T-helper 22 cell (primary cell): ENCODE results near the gene WNT3A.

Experiments
- DNase-seq: peaks from one replicate; pipeline ENCODE4 v3.0.0-alpha.2; 2020; ENCODE audit warnings: low read depth

WNT3A gene

DNA sequence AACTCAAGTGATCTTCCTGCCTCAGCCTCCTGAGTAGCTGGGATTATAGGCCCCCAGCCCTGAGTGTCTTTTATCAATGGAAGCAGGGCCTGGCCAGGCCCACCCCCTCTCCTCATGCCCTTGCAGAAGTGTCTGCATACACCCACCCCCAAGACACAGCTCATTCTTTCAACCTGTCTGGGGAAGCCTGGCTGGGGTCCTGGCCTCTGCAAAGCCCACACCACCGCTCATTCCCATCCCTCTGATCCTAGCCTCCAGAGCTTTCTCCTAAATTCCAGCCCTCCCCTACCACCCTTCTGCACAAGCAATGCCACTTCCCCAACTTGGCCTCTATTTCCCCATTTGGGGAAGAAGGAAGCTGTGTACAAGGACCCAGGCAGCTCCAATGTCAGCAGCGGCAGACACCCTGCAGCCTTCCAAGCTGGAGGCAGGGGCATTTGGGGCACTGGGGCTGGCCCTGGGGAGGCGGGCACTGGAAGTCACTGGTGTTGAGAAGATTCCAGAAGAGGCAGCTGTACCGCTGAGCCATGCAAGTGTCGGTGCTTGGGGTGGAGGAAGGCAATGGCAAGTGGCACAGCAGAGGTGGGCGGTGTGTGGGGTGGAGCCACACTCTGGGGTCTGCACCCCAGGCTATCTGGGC, 42.0 kb downstream of the WNT3A start:
- DNase-seq = no peak

DNA sequence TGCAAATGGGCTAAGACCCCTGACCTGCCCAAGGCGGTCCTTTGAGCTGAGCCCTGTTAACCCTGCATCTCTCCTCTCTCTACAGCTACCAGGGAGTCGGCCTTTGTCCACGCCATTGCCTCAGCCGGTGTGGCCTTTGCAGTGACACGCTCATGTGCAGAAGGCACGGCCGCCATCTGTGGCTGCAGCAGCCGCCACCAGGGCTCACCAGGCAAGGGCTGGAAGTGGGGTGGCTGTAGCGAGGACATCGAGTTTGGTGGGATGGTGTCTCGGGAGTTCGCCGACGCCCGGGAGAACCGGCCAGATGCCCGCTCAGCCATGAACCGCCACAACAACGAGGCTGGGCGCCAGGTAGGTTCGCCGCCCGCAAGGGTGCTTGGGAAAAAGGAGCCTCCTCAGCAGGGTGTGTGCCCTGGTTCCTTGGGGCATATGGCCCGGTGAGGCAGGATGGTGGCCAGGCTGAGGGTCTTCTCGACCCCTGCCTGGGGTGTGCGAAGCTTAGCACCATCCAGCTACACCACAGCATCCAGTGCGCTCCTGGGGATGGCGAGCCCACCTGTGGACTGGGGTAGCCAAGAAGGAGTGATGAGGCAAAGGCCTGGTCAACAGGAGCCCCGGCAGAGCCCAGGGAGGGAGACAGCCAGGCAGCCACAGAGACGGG, 43.9 kb downstream of the WNT3A start:
- DNase-seq = no peak

DNA sequence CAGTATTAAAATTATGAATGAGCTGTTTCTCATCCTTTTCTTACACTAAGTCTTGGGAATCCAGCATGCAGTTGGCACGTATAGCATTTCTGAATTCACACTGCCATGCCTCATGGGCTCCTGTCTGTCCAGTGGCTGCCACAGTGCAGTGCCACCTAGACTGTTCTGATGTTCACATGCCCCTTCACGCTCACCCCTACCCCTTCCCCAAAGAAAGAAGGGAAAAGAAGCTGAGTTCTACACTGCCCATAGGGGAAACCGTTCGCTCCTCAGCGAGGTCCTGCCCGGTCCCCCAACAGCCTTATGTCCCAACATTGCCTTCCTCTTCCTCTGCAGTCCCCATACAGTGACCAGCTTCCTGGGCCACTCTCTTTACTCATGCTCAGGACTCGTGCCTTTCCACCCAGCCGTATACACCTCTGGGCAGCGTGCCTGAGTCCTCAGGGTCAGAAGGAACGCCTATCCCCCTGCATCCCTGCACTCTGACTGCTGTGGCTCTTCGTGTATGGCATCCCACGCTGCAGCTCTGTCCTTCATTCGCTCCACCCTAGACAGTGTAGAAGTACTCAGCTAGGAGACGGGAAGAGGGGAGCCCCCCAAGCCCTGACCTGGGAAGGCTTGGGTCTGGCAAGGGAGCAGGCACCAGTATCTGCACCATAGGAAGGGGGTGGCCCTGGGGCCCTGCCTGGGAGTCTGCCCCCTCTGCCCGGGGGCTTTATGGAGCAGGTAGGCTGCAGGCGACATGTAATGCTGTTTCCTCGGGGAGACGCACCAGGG, 51.6 kb downstream of the WNT3A start:
- no peak for DNase-seq

DNA sequence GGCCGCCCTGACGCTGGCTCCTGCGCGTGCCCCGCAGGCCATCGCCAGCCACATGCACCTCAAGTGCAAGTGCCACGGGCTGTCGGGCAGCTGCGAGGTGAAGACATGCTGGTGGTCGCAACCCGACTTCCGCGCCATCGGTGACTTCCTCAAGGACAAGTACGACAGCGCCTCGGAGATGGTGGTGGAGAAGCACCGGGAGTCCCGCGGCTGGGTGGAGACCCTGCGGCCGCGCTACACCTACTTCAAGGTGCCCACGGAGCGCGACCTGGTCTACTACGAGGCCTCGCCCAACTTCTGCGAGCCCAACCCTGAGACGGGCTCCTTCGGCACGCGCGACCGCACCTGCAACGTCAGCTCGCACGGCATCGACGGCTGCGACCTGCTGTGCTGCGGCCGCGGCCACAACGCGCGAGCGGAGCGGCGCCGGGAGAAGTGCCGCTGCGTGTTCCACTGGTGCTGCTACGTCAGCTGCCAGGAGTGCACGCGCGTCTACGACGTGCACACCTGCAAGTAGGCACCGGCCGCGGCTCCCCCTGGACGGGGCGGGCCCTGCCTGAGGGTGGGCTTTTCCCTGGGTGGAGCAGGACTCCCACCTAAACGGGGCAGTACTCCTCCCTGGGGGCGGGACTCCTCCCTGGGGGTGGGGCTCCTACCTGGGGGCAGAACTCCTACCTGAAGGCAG, 52.3 kb downstream of the WNT3A start:
- DNase-seq = peak; percentile 71

DNA sequence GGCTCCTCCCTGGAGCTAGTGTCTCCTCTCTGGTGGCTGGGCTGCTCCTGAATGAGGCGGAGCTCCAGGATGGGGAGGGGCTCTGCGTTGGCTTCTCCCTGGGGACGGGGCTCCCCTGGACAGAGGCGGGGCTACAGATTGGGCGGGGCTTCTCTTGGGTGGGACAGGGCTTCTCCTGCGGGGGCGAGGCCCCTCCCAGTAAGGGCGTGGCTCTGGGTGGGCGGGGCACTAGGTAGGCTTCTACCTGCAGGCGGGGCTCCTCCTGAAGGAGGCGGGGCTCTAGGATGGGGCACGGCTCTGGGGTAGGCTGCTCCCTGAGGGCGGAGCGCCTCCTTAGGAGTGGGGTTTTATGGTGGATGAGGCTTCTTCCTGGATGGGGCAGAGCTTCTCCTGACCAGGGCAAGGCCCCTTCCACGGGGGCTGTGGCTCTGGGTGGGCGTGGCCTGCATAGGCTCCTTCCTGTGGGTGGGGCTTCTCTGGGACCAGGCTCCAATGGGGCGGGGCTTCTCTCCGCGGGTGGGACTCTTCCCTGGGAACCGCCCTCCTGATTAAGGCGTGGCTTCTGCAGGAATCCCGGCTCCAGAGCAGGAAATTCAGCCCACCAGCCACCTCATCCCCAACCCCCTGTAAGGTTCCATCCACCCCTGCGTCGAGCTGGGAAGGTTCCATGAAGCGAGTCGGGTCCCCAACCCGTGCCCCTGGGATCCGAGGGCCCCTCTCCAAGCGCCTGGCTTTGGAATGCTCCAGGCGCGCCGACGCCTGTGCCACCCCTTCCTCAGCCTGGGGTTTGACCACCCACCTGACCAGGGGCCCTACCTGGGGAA, 53.0 kb downstream of the WNT3A start:
- DNase-seq = peak; percentile 71

DNA sequence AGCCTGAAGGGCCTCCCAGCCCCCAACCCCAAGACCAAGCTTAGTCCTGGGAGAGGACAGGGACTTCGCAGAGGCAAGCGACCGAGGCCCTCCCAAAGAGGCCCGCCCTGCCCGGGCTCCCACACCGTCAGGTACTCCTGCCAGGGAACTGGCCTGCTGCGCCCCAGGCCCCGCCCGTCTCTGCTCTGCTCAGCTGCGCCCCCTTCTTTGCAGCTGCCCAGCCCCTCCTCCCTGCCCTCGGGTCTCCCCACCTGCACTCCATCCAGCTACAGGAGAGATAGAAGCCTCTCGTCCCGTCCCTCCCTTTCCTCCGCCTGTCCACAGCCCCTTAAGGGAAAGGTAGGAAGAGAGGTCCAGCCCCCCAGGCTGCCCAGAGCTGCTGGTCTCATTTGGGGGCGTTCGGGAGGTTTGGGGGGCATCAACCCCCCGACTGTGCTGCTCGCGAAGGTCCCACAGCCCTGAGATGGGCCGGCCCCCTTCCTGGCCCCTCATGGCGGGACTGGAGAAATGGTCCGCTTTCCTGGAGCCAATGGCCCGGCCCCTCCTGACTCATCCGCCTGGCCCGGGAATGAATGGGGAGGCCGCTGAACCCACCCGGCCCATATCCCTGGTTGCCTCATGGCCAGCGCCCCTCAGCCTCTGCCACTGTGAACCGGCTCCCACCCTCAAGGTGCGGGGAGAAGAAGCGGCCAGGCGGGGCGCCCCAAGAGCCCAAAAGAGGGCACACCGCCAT, 53.8 kb downstream of the WNT3A start:
- DNase-seq = no peak

DNA sequence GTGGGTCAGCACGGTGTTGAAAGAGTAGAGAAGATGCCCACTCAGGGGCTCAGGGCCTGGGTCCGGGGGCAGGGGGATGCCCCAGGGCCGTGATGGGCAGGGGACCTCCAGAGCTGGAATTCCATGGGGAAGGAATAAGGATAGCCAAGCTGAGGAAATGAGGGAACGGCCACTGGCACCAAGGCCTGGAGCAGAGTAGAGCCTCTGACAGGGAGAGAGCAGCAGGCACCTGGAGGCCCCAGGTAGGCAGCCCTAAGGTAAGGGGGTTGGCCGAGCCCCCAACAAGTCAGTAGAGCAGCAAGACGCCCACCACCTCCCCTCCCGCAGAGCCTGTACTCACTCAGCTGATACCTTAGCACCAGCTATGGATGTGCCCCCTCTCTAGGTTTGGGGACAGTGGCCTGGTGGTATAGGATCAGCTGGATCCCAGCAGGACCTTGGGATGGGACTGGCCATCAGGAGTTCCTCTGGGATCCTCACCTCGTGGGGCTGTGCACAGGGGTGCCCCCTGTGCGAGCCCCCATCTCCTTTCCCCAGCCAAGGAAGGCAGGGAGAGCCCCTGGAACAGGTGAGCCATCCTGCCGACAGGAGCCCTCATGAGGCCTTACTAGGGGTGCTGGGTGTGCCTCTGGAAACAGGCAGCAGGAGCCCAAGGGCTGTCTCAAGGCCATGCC, 54.8 kb downstream of the WNT3A start:
- no peak for DNase-seq

DNA sequence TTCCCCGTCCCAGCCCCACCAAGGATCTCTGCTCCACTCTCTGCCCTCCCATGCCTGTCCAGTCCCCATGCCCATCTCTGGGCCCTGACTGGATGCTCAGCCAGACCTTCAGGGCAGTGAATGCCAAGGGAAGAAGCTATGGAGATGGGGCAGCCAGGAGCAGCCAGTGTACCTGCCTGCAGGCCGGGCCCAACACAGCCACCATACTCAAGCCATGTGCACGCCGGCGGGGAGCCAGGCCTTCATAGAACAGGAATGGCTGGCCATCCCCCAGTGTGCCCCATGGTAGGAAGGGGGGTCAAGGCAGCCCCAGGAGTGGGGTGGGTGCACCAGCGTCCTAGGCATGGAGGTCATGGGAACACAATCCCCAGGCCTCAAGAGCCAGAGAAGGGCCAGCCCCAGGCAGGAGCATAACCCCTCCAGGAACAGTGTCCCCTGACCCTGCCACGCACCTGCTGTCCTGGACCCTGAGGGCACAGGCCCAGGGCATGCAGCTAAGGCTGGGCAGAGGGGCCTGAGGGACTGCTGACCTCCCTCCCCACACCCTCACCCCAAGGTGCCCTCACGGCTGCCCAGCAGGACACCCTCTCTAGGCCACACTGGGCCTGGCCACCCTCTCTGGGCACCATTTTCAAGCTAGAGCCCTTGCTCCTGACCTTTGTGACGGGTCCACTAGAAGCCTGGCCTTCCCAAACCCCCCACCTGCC, 55.4 kb downstream of the WNT3A start:
- DNase-seq = no peak

DNA sequence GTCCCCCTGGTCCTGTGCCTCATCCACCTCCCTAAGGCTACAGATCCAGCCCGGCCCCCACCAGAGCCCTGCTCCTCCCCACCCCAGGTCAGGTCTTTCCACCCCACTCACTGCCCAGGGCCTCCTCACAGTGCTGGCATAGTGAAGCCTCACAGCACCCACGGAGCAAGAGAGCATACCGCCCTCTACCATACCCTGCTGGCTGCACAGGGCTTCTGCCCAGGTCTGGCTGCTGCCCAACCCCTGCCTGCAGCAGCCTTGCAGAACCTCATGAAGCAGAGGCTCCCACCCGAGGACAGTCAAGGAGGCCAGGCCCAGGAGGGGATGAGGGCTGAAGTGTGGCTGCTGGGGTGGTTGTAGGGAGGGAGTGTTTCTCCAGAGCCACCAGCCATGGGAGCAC, 56.0 kb downstream of the WNT3A start:
- DNase-seq = no peak

DNA sequence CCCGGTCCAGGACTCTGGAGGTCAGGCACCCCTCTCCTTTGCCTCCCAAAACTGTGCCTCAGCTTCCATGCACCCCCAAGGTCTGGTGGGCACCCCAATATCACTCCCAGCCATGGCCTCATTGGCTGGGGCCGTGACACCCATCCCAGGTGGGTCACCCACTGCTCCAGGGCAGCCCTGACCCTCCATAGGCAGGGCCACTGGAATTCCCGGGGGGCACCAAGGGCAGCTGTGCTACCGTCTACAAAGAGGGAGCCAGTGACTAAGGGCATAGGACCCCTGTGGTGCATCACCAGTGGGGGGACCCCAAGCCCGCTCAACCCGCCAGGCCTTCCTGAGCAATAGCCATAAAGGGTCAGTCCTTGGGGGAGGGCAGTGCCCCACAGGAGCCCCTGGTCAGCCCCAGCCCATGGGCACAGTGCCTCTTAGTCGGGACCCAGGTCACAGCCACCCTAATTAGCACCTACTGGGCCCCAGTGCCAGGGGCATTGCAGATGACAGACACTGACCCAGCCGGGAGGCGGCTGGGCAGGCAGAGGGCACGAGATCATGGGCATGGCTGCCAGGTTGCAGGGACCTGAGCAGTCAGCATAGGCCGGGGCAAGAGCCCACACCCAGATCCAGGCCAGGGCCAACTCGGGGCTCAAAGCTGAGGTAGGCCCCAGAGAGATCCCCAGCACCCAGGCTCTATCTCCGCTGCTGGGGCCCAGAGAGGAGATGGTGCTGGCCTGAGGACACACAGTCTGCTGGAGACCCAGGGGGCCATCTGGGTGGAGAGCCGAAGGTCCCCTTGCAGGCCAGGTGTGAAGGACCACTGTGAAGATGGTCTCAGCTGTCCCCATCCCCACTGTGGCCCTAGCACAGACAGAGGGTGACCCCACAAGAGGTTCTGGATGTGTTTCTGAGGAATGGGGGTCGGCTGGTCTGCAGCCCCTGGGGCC, 56.7 kb downstream of the WNT3A start:
- no peak for DNase-seq

DNA sequence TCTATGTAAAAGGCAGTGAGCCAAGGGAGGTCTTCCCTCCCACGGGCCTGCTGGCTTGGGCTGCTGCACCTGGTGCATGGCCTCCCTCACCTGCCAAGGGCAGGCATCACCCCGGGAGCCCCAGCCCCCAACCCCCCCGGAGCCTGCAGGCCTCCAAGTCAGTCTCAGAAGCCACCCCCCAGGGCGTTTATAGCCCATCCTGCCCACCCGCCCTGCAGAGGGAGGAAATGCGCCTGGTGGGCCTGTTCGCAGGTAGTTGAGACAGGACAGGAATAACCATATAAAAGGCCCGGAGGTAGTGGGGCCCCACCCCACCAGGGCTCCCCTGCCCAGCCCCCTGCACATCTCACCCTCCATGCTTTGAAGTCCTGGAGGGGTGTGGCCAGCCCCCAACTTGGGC, 57.5 kb downstream of the WNT3A start:
- DNase-seq = no peak

DNA sequence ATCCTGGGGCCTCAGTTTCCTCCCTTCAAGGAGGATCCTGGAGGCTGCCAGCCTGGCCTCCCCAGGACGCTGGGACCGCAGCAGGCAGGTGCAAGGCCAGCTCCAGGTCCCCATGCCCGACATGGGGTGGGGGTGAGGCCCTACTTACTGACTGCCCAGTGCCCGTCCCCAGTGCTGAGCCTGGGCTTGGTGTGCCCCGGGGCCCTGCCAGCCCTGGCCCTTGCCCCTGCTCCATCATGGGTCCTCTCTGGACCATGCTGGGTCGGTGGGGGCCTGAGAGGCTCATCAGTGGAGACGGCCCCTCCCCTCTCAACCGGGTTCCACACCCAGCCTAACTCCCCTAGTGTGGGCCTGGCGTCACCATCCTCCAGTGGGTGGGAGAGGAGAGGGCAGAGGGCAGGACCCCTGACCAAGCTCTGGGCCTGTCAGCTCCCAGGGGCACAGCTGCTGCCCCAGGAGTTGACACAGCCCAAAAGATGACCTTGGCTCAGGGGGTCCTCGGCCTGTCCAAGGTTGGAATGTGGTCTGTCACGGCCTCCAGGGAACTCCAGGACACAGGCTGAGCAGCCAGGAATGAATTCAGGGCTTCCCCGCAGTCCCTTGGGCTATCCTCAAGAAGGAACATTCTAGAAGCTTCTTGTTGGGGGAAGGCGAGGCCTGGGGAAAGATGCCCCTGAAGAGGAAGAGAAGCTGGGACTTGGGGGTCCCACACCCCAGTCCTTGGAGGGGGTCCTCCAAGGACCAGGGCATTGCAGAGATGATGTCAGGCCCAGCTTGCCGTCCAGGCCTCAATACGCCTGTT, 58.1 kb downstream of the WNT3A start:
- no peak for DNase-seq

DNA sequence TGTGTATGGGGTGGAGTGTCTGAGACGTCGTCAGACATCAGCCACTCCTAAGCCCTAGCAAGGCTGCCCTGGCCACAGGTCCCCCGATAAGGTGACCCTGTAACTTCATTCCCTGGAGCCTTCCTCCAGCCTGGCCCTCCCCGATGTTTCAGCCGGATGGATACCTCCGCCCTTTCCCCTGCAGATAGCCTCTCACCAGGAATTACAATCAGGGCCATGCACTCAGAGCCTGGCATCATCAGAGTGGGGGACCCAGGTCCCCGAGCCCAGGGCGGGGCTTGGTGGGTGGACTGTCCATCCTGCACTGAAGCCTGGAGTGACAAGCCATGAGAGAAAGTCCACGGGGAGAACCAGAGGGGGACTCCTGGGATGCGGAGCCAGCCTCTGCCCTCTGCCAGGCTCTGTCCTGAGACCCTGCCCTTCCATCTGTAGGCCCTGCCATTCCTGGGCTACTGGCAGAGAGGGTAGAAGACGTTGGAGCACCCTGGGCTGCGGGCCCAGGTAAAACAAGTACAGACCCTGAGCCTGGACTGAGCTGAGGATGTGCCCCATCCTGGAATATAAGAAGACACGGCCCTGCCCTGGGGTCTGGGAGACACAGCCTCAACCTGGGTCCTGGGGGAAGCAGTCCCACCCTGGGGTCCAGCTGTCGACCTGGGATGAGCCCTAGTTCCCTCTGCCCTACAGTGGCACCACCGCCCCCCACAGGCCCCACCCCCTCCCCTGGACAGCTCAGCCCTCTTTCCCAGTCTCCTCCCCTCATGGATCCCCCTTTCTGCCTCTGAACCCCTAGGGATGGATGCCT, 58.9 kb downstream of the WNT3A start:
- DNase-seq = no peak

DNA sequence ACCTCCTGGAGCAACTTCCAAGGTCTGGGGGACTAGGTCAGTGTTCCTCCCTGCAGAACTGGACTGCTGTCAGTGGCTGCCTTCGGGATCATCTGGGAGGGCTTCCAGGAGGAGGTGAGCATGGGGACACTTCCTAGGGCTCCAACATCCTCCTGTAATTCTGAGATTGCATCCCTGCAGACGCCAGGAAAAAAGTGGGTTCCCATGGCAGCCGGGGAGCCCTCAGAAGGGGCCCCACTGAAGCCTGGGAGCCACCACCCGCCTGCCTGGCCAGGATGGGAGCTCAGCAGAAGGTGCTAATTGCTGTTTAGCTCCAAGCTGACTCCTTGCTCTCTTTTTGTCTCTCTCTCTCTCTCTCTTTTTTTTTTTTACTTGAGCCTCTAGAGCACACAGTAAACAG, 59.6 kb downstream of the WNT3A start:
- DNase-seq = no peak

DNA sequence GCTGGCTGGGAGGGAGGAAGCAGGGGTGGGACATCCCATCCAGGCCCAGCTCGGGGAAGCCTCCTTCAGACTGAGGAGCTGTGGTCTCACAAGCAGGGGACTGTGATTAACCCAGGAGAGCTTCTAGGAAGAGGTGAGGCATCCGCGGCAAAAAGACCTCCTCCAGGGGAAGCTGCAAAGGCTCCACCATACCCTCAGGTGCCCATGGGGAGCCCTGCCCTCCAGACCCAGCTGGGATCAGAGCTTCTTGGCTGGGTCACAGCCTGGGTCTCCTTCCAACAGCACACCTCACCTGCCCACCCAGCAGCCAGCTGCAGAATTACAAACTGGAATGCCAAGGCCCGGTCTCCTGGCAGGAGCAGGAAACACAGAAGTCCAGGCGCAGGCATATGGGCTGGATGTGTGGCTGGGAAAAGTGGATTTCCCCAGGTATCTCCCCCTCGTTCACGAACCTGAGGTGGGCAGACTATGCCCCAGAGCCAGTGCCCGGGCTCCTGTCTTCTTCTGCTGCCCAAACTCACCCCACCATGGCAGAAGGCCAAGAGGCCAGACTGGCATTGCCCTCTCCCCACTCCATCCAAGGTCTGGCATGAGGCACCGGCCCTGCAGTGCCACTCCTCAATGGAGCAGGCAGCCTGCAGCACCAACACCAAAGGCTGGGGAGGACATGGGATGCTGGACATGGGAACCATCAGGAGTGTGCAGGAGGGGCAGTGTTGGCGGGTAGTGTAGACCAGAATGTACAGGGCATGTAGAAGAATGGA, 60.3 kb downstream of the WNT3A start:
- no peak for DNase-seq

DNA sequence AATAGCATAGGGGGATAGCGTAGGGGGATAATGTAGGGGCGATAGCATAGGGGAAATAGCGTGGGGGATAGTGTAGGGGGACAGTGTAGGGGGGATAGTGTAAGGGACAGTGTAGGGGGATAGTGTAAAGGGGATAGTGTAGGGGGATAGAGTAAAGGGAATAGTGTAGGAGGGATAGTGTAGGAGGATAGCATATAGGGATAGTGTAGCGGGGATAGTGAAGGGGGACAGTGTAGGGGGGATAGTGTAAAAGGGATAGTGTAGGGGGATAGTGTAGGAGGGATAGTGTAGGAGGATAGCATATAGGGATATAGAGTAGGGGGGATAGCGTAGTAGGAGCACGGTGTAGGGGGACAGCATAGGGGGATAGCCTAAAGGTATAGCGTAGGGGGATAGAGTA, 61.6 kb downstream of the WNT3A start:
- no peak for DNase-seq
